GM12878 (cell line): ENCODE data around the gene USP25. TPM values are rescaled to one million over a fixed set of nuclear protein-coding genes. Genes with fewer than 3 reads are reported as not detected.

Source experiments
- ATF3 ChIP-seq: IDR thresholded peaks from 2 replicates; pipeline ENCODE4 v1.6.1; 2011; ENCODE audit warnings: low read depth, mild to moderate bottlenecking, low read length, moderate library complexity, borderline replicate concordance; ENCODE audit errors: extremely low read depth
- BCL3 ChIP-seq: IDR thresholded peaks from 2 replicates; pipeline ENCODE4 v1.6.1; 2011; ENCODE audit warnings: borderline replicate concordance, low read depth, mild to moderate bottlenecking, moderate library complexity, low read length; ENCODE audit not compliant: insufficient read depth, poor library complexity, severe bottlenecking
- BMI1 ChIP-seq: fragments of 450-650 bp; IDR thresholded peaks from 2 replicates; pipeline ENCODE4 v1.6.1; 2016; ENCODE audit warnings: mild to moderate bottlenecking, moderate library complexity, borderline replicate concordance
- CBX5 ChIP-seq: sonication (generic); IDR thresholded peaks from 2 replicates; pipeline ENCODE4 v1.6.1; 2016; ENCODE audit warnings: low read depth, moderate library complexity, mild to moderate bottlenecking, inconsistent platforms
- IRF5 ChIP-seq: fragments of 450-650 bp; IDR thresholded peaks from 2 replicates; pipeline ENCODE4 v1.6.1; 2017; ENCODE audit warnings: borderline replicate concordance
- NBN ChIP-seq: fragments of 450-650 bp; IDR thresholded peaks from 2 replicates; pipeline ENCODE4 v1.6.1; 2016
- NFYA ChIP-seq: IDR thresholded peaks from 2 replicates; pipeline ENCODE4 v1.6.1; 2011; ENCODE audit warnings: low read depth, mild to moderate bottlenecking, low read length, improper control_type of control experiment, borderline replicate concordance
- NR2C2 ChIP-seq: IDR thresholded peaks from 2 replicates; pipeline ENCODE4 v1.6.1; 2011; ENCODE audit warnings: borderline replicate concordance, low read depth; ENCODE audit not compliant: control insufficient read depth, insufficient read length
- PAX5 ChIP-seq: IDR thresholded peaks from 2 replicates; pipeline ENCODE4 v1.6.1; 2011; ENCODE audit warnings: low read depth, low read length, borderline replicate concordance
- POLR2AphosphoS5 ChIP-seq: IDR thresholded peaks from 2 replicates; pipeline ENCODE4 v1.6.1; 2011; ENCODE audit warnings: mild to moderate bottlenecking, low read length, inconsistent platforms
- SP1 ChIP-seq: IDR thresholded peaks from one replicate; pipeline ENCODE4 v1.6.1; 2011; ENCODE audit warnings: low read depth, low read length
- STAT1 ChIP-seq: fragments of 450-650 bp; conservative IDR thresholded peaks from 2 replicates; pipeline ENCODE4 v1.6.1; 2014; ENCODE audit warnings: antibody characterized with exemption, mild to moderate bottlenecking
- TARDBP ChIP-seq: IDR thresholded peaks from 2 replicates; pipeline ENCODE4 v1.6.1; 2016; ENCODE audit warnings: borderline replicate concordance
- USF2 ChIP-seq: IDR thresholded peaks from 2 replicates; pipeline ENCODE4 v1.6.1; 2011; ENCODE audit warnings: low read depth, low read length, improper control_type of control experiment, borderline replicate concordance
- YBX1 ChIP-seq: fragments of 450-650 bp; IDR thresholded peaks from 2 replicates; pipeline ENCODE4 v1.6.1; 2016; ENCODE audit warnings: antibody characterized with exemption
- ZNF217 ChIP-seq: fragments of 450-650 bp; IDR thresholded peaks from 2 replicates; pipeline ENCODE4 v1.6.1; 2017; ENCODE audit warnings: antibody characterized with exemption, mild to moderate bottlenecking
- ZNF622 ChIP-seq: fragments of 450-650 bp; IDR thresholded peaks from 2 replicates; pipeline ENCODE4 v1.6.1; 2017; ENCODE audit warnings: mild to moderate bottlenecking, inconsistent platforms
- polyA plus RNA-seq, 11 experiments: library from polyadenylated mRNA; depleted of rRNA in 4 of 11; unstranded in 6 of 11; stranded (reverse) in 5 of 11; fragments of >200 nt; fragmentation: Nextera tagmentation in 4 of 11; fragmentation: Illumina TruSeq in 1 of 11; extraction: Ambion mirVana in 4 of 11; extraction: Trizol in 1 of 11; gene quantifications; 1 replicate in 1 of 11; 2 replicates in 10 of 11; pipeline versions ENCODE4 v1.2.1 to v1.2.3, GENCODE V29; 2011 to 2016; ENCODE audit warnings: inconsistent platforms in 2 of 11, missing spikeins in 2 of 11, low read depth in 1 of 11
- total RNA-seq, 4 experiments: library from RNA; depleted of rRNA in 3 of 4; stranded (reverse); fragments of >200 nt in 3 of 4; fragmentation: Illumina TruSeq in 1 of 4; extraction: Trizol in 1 of 4; gene quantifications; 2 replicates each; pipeline versions ENCODE4 v1.2.1 to v1.2.3, GENCODE V29; 2013 to 2021
- TF ChIP-seq, protein P1 (sequence below): IDR thresholded peaks from 2 replicates; pipeline ENCODE4 v1.6.1; 2012; ENCODE audit warnings: low read depth, low read length, improper control_type of control experiment
- TF ChIP-seq, protein P2 (sequence below): fragments of 150-350 bp; IDR thresholded peaks from 2 replicates; pipeline ENCODE4 v1.6.1; 2014; ENCODE audit warnings: mild to moderate bottlenecking, low read depth, low read length
- TF ChIP-seq, protein P3 (sequence below): fragments of 450-650 bp; IDR thresholded peaks from 2 replicates; pipeline ENCODE4 v1.6.1; 2017; ENCODE audit warnings: mild to moderate bottlenecking, low read depth, inconsistent platforms; ENCODE audit not compliant: poor library complexity, severe bottlenecking

Gene USP25
- total and polyA plus RNA-seq, 10 of the 15 experiments (the other 5 are each of a cell fraction or from before 2014, with no cell fraction given), result 1.5 to 31.3 (median 23.4) TPM

DNA sequence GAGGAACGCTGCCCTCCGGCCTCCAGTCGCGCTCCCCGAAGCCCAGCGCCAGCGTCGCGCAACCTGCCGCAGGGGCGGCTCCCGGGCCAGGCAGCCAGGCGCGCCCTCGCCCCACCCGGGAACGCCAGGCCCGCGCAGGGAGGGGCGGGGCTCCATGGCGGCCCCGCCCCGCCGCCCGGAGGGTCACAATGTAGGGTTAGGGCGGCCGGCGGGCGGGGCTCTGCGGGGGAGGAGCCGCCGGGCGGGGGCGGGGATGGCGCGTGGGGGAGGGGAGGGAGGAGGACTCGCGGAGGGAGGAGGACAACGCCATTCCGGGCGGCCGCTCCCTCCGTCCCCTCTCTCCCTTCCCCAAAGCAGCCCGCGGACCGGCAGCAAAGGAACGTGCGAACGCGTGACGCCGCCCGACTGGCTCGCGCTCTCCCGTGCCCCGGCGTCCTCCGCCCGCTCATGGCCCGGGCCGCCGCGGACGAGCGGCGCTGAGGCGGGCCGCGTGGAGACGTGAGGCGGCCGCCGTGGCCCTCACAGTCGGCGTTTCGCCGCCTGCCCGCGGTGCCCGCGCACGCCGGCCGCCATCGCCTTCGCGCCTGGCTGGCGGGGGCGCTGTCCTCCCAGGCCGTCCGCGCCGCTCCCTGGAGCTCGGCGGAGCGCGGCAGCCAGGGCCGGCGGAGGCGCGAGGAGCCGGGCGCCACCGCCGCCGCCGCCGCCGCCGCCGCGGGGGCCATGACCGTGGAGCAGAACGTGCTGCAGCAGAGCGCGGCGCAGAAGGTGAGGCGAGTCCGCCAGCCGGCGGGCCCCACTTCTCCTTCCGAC, at the start of gene USP25 (continued):
- TF ChIP-seq, protein P1, sequence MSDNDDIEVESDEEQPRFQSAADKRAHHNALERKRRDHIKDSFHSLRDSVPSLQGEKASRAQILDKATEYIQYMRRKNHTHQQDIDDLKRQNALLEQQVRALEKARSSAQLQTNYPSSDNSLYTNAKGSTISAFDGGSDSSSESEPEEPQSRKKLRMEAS, result no peak; the same call in 1 of the 2 replicates
- TF ChIP-seq ATF3 (no peak), ZNF622 (no peak), USF2 (no peak), ZNF217 (peak; percentile 45; the same call in 1 of the 2 replicates), SP1 (peak; percentile 28), BCL3 (no peak), IRF5 (no peak), POLR2AphosphoS5 (peak; percentile 62; the same call in 1 of the 2 replicates), TARDBP (no peak), NFYA (no peak), NBN (no peak), PAX5 (no peak; the same call in 1 of the 2 replicates), NR2C2 (no peak), YBX1 (no peak), BMI1 (no peak), CBX5 (no peak), STAT1 (no peak)
- TF ChIP-seq, protein P2, sequence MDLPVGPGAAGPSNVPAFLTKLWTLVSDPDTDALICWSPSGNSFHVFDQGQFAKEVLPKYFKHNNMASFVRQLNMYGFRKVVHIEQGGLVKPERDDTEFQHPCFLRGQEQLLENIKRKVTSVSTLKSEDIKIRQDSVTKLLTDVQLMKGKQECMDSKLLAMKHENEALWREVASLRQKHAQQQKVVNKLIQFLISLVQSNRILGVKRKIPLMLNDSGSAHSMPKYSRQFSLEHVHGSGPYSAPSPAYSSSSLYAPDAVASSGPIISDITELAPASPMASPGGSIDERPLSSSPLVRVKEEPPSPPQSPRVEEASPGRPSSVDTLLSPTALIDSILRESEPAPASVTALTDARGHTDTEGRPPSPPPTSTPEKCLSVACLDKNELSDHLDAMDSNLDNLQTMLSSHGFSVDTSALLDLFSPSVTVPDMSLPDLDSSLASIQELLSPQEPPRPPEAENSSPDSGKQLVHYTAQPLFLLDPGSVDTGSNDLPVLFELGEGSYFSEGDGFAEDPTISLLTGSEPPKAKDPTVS, result no peak
- TF ChIP-seq, protein P3, sequence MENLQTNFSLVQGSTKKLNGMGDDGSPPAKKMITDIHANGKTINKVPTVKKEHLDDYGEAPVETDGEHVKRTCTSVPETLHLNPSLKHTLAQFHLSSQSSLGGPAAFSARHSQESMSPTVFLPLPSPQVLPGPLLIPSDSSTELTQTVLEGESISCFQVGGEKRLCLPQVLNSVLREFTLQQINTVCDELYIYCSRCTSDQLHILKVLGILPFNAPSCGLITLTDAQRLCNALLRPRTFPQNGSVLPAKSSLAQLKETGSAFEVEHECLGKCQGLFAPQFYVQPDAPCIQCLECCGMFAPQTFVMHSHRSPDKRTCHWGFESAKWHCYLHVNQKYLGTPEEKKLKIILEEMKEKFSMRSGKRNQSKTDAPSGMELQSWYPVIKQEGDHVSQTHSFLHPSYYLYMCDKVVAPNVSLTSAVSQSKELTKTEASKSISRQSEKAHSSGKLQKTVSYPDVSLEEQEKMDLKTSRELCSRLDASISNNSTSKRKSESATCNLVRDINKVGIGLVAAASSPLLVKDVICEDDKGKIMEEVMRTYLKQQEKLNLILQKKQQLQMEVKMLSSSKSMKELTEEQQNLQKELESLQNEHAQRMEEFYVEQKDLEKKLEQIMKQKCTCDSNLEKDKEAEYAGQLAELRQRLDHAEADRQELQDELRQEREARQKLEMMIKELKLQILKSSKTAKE, result no peak
